GM18498 (cell line): ENCODE results near the gene NOSIP.
"Not testable (repeated sequence)": the region's sequence is repeated elsewhere in the genome, so short reads cannot be mapped to it uniquely, and the experiment has no call there.

Experiments
- ATAC-seq: cut with Tn5 transposase; IDR thresholded peaks from one replicate; pipeline ENCODE4 v1.9.1; 2021; ENCODE audit warnings: mild to moderate bottlenecking, moderate library complexity; ENCODE audit not compliant: unreplicated experiment

The NOSIP gene

GRCh38 chr19:49580264-49581006, at the start of gene NOSIP:
Gene NOSIP, minus strand, starts transcription at chr19:49580556. Its CDS starts 19,865 bp downstream, at chr19:49560691.
- peak; percentile 91 for ATAC-seq

DNA sequence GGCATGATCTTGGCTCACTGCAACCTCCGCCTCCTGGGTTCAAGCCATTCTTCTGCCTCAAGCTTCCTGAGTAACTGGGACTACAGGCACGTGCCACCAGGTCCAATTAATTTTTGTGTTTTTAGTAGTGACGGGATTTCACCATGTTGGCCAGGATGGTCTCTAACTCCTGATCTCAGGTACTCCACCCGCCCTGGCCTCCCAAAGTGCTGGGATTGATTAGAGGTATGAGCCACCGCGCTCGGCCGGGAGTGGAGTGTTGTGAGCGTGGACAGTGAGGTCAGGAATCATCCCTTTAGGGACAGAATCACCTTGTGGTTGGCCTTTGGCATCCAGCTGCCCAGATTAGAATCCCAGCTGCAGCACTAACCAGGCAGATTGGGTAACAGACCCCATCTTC, 49.3 kb upstream of the NOSIP start:
- ATAC-seq, result no peak

DNA sequence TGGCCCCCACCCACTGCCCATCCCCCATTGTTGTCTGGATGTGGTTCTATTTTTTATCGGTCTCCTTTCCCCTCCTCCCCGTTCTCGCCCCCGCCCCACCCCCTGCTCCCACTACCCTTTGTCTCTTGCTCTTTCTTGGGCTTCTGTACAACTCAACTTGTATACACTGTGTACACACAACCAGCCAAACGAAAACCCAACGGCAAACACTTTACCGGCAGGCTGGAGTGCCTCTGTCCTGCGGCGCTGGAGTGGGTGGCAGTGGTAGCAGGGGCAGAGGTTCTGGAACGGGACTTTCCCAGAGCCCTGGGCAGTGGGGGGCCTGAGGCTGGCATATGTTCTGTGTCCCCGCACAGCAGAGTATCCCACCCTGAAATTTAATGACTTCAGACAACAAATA, 45.9 kb upstream of the NOSIP start:
- ATAC-seq, result no peak

DNA sequence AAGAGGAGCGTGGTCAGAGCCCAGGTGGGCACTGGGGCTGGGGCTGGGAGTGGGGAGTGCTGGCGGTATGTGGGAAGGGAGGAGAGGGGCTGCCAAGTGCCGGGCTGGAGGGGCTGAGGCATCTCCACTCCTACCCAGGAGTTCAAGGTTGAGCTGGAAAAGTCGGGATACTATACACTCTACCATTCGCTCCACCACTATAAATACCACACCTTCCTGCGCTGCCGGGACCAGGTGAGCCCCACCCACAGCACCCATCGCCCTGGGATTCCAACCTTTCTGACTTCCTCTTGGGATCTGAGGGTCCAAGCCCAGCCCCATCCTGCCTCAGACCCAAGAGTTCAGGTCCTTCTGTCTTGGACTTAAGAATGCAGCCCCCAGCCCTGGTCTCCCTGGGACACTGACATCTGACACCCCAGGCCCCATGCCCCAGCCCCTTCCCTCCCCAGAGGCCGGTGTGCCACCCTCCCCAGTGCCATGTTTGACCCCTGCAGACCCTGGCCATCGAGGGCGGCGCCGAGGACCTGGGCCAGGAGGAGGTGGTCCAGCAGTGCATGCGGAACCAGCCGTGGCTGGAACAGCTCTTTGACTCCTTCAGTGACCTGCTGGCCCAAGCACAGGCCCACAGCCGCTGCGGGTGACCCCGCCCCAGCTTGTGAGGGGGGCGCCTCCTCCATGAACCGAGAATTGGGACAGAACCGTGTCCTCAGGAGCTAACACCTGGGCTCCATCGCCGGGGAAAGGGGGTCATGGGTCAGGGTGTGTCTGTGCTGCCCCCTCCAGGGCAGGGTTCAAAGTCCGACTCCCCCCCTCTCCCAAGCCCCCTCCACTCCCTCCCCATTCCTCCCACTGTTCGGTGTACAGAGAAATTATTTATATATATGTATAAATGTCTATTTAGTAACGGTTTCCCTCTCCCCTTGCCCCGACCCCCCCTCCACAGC, 44.9 kb upstream of the NOSIP start:
- no peak for ATAC-seq

GRCh38 chr19:49617860-49618259, 37.5 kb upstream of the NOSIP start:
- ATAC-seq, result not testable (repeated sequence)

DNA sequence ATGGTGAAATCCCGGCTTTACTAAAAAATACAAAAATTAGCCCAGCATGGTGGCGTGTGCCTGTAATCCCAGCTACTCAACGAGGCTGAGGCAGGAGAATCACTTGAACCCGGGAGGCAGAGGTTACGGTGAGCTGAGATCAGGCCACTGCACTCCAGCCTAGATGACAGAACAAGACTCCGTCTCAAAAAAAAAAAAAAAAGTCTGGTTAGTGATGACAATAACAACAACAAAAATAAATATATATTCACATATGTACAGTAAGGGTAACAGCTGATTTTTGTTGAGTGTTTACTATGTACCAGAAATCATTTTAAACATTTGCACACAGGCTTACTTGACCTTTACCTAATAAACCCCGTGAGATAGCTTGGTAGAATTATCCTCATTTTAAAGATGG, 36.6 kb upstream of the NOSIP start:
- ATAC-seq, result no peak

DNA sequence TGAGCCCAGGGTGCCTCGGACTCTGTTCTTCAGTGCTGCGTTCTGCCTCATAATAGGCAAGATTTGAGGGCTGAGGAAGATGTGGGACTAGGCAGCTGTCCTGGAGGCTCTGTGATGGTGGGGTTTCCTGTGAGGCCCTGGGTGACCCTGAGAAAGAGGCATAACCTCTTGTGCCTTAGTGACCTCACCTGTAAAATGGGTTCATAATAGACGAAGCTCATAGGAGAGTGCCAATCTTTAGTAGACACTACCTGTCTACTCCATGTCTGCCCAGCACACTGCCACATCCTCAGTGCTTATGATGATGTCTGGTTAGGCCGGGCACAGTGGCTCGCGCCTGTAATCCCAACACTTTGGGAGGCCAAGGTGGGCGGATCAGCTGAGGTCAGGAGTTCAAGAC, 36.2 kb upstream of the NOSIP start:
- no peak for ATAC-seq

- no peak for ATAC-seq
These were observed 35.5 kb upstream of the NOSIP start for GRCh38 chr19:49615861-49616260.

DNA sequence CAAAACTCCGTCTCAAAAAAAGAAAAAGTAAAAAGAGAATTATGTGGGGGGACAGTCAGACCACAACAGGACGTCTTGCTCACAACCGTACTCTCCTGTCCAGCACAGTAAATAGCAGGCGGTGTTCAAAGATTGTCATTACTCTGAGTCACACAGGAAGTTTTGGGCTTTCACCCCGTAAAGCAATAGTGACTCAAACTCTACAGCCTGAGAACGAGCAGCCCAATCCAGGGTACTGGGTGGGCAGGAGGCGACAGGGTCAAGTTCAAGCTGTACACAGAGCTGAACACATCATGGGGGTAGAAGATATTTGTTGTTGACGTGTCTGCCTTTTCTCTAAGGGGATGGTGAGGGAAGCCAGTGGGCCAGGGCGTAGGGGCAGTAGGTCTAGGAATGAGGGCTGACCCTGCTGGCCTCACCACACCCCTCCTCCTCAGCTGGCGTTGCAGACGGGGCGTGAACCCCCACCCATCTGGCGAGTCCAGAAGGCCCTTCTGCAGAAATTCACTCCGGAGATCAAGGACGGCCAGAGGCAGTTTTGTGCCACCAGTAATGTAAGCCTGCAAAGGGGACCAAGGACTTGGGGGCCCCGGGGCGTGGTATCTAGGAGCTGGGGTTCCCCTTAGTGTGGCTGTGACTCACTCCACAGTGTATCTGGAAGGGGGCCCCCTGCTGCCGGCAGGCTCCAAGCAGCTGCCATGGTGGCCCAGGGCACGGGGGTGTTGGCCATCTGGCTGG, 33.9 kb upstream of the NOSIP start:
- no peak for ATAC-seq

GRCh38 chr19:49613374-49613773, 33.0 kb upstream of the NOSIP start:
- no peak for ATAC-seq

GRCh38 chr19:49609499-49610092, 29.2 kb upstream of the NOSIP start:
- no peak for ATAC-seq

DNA sequence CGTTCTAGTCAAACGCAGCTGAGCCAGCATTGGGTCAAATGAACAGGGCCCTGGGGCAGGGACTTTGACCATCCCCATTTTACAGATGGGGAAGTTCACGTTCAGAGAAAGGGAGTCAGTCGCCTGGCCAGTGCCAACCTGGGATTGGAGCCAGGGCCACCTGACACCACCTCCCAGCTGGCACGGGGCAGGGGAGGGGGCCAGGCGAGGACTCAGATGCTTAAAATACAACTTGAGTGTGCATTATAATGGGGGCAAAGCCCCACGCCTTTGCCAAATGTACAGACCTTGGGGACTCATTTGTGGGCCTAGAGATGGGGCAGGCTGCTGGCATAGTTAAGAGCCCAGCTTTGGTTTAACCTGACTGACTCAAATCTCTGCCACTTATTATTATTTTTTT, 25.2 kb upstream of the NOSIP start:
- no peak for ATAC-seq

GRCh38 chr19:49602806-49603205, 22.4 kb upstream of the NOSIP start:
- no peak for ATAC-seq

GRCh38 chr19:49601482-49602038, 21.2 kb upstream of the NOSIP start:
- ATAC-seq, result no peak

GRCh38 chr19:49599378-49600295, 19.3 kb upstream of the NOSIP start:
- no peak for ATAC-seq

- ATAC-seq, result no peak
These were observed 17.3 kb upstream of the NOSIP start for GRCh38 chr19:49597703-49597974.

DNA sequence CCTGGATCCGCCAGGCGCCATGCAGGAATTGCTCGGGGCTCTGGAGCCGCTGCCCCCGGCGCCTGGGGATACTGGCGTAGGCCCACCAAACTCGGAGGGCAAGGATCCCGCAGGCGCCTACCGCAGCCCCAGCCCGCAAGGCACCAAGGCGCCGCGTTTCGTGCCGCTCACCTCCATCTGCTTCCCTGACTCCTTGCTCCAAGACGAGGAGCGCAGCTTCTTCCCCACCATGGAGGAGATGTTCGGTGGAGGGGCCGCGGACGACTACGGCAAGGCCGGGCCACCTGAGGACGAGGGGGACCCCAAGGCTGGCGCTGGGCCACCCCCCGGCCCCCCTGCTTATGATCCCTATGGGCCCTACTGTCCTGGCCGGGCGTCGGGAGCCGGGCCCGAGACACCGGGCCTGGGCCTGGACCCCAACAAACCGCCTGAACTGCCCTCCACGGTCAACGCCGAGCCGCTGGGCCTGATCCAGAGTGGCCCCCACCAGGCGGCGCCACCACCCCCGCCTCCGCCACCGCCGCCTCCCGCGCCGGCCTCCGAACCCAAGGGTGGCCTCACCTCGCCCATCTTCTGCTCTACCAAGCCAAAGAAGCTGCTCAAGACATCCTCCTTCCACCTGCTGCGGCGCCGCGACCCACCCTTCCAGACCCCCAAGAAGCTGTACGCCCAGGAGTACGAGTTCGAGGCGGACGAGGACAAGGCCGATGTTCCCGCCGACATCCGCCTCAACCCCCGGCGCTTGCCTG, 16.8 kb upstream of the NOSIP start:
- ATAC-seq, result no peak

GRCh38 chr19:49596407-49596806, 16.1 kb upstream of the NOSIP start:
- no peak for ATAC-seq

DNA sequence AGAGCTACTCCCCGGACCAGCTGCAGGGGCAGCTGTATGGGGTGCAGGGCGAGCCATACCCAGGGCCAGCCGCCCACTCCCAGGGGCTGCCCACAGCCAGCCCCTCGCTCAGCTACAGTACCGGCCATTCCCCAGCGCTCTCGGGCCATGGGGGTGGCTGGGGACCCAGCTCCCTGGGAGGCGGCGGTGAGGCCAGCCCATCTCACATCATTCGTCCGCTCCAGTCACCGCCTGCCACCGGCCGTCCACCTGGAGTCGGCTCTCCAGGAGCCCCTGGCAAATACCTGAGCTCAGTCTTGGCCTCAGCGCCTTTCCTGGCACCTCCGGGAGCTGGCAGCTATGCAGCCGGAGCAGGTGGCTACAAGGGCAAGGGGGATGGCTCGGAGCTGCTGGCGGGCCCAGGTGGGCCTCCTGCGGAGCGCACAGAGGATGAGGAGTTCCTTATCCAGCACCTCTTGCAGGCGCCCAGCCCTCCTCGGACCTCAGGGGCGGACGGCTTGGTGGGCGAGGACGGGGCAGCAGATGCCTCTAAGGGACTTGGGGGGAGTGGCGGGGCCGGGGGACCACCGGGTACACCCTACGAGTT, 15.6 kb upstream of the NOSIP start:
- ATAC-seq, result no peak
